PC-9 (cell line): Measurements from ENCODE around the gene STK32B. TPM values are rescaled to one million over a fixed set of nuclear protein-coding genes. Genes with fewer than 3 reads are reported as not detected.

Experiments
- BruUV-seq: library from RNA; stranded (reverse); fragments of 400-500 nt; replicated peaks from 2 replicates; lab custom pipeline; 2021; lab: Mats Ljungman, UMichigan
- CTCF ChIA-PET: fragments of 300-600 bp; sonication (Branson Sonifier 250); formaldehyde crosslinking; loops from one replicate; lab custom pipeline; 2022; ENCODE audit warnings: antibody characterized with exemption; lab: Charles Lee
- POLR2A ChIA-PET: fragments of 300-600 bp; sonication (Branson Sonifier 250); formaldehyde crosslinking; loops from one replicate; lab custom pipeline; 2022; ENCODE audit warnings: antibody characterized with exemption; ENCODE audit not compliant: unreplicated experiment; lab: Charles Lee
- DNase-seq, 2 experiments: peaks; one replicate each; pipeline versions ENCODE4 v3.0.0 to v3.0.0-alpha.2; 2015 to 2022; ENCODE audit warnings: mixed read lengths in 1 of 2
- H2AFZ ChIP-seq: fragments of 200-600 bp; sonication (generic); 2 replicates; pipeline ENCODE4 v1.8.1; 2017; ENCODE audit warnings: antibody characterized with exemption
- H3F3A ChIP-seq: fragments of 200-600 bp; sonication (generic); 2 replicates; pipeline ENCODE4 v1.8.1; 2017; ENCODE audit warnings: antibody characterized with exemption, mild to moderate bottlenecking, low read depth; ENCODE audit not compliant: insufficient read depth
- H3K27ac ChIP-seq: fragments of 200-600 bp; sonication (generic); 2 replicates; pipeline ENCODE4 v1.6.1; 2016; ENCODE audit warnings: mixed run types
- H3K27me3 ChIP-seq: fragments of 200-600 bp; sonication (generic); 2 replicates; pipeline ENCODE4 v1.6.1; 2016; ENCODE audit warnings: low read depth, mixed run types; ENCODE audit not compliant: insufficient read depth
- H3K36me3 ChIP-seq: fragments of 200-600 bp; sonication (generic); 2 replicates; pipeline ENCODE4 v1.6.1; 2016; ENCODE audit warnings: low read depth, mixed run types
- H3K4me1 ChIP-seq: fragments of 200-600 bp; sonication (generic); replicated peaks from 2 replicates; pipeline ENCODE4 v1.6.1; 2016; ENCODE audit warnings: mixed run types; ENCODE audit not compliant: insufficient read depth
- H3K4me2 ChIP-seq: fragments of 200-600 bp; sonication (generic); 2 replicates; pipeline ENCODE4 v1.6.1; 2017; ENCODE audit warnings: mixed run types
- H3K4me3 ChIP-seq: fragments of 200-600 bp; sonication (generic); 2 replicates; pipeline ENCODE4 v1.6.1; 2016; ENCODE audit warnings: mixed run types
- H3K79me2 ChIP-seq: fragments of 200-600 bp; sonication (generic); 2 replicates; pipeline ENCODE4 v1.6.1; 2017; ENCODE audit warnings: low read depth, mixed run types
- H3K9me2 ChIP-seq: fragments of 200-600 bp; sonication (generic); 2 replicates; pipeline ENCODE4 v1.8.1; 2017; ENCODE audit warnings: mild to moderate bottlenecking; ENCODE audit not compliant: insufficient read depth
- H3K9me3 ChIP-seq: fragments of 200-600 bp; sonication (generic); 2 replicates; pipeline ENCODE4 v1.8.1; 2016; ENCODE audit warnings: low read depth; ENCODE audit not compliant: insufficient read depth
- H4K20me1 ChIP-seq: fragments of 200-600 bp; sonication (generic); 2 replicates; pipeline ENCODE4 v1.8.1; 2017; ENCODE audit not compliant: insufficient read depth
- EZH2 ChIP-seq: fragments of 200-600 bp; sonication (generic); IDR thresholded peaks from 2 replicates; pipeline ENCODE4 v1.8.0; 2017; ENCODE audit warnings: antibody characterized with exemption, low read depth
- intact Hi-C: fragments of 100-400 bp; cut with micrococcal nuclease; formaldehyde crosslinking; loops from one replicate; pipeline ENCODE4 v1.10.0; 2022; ENCODE audit not compliant: unreplicated experiment
- total RNA-seq: library from RNA; stranded (reverse); gene quantifications from 2 replicates; pipeline ENCODE4 v1.2.3, GENCODE V29; 2021
- TF ChIP-seq, protein P1 (sequence below): fragments of 200-600 bp; sonication (generic); conservative IDR thresholded peaks from 2 replicates; pipeline ENCODE4 v1.6.1; 2017; ENCODE audit warnings: mixed run types, antibody characterized with exemption, mild to moderate bottlenecking, moderate library complexity

The STK32B gene
- total RNA-seq, 1 experiment from 2014 or later = not detected

DNA sequence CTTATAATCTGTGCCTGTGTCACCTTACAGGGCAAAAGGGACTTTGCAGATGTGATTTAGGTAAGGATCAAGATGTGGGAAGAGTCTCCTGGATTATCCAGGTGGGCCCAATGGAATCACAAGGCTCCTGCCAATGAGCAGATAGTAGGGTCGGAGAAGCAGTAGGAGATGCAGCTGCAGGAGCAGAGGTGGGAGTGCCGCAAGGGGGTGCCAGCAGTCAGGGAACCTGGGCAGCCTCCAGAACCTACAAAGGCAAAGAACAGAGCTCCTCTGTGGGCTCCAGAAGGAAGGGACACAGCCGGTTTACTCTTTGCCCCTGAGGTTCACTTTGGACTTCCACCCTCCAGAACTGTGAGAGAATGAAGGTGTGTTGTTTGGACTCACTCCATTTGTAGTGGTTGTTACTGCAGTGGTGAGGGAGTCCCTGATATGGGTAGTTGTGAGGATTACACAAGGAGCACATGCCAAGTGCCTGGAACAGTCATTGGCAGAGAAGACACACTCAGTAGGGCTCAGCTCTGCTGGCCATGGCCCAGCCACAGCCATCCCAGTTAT lies 338.6 kb downstream of the STK32B start:
- no peaks in the 10 kb centered on the region for H3K36me3 ChIP-seq
- BruUV-seq = no TSS peak
- H3K9me3 ChIP-seq = no peaks in the 10 kb centered on the region
- H3K79me2 ChIP-seq = no peaks in the 10 kb centered on the region
- H4K20me1 ChIP-seq = no peaks in the 10 kb centered on the region
- H3K9me2 ChIP-seq = no peaks in the 10 kb centered on the region
- ChIA-PET POLR2A (no interaction called here), CTCF (no interaction called here)
- intact Hi-C loops = loop anchor here (5.0 kb wide), 1 partner anchor 903 kb away; no protein-coding TSS in a partner anchor
- no peak overlapping the region for H3K4me3 ChIP-seq
- TF ChIP-seq, protein P1, sequence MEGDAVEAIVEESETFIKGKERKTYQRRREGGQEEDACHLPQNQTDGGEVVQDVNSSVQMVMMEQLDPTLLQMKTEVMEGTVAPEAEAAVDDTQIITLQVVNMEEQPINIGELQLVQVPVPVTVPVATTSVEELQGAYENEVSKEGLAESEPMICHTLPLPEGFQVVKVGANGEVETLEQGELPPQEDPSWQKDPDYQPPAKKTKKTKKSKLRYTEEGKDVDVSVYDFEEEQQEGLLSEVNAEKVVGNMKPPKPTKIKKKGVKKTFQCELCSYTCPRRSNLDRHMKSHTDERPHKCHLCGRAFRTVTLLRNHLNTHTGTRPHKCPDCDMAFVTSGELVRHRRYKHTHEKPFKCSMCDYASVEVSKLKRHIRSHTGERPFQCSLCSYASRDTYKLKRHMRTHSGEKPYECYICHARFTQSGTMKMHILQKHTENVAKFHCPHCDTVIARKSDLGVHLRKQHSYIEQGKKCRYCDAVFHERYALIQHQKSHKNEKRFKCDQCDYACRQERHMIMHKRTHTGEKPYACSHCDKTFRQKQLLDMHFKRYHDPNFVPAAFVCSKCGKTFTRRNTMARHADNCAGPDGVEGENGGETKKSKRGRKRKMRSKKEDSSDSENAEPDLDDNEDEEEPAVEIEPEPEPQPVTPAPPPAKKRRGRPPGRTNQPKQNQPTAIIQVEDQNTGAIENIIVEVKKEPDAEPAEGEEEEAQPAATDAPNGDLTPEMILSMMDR = peak; percentile 29; the same call in 1 of the 2 replicates
- TF ChIP-seq EZH2 = no peak
- no peak for DNase-seq
- H3K27me3 ChIP-seq = peaks cover 26% of the 10 kb centered on the region
- H3K4me2 ChIP-seq = no peak overlapping the region
- no peak overlapping the region for H3K27ac ChIP-seq
- H2AFZ ChIP-seq = no peak overlapping the region
- no peaks in the 10 kb centered on the region for H3K4me1 ChIP-seq
- no peaks in the 10 kb centered on the region for H3F3A ChIP-seq

DNA sequence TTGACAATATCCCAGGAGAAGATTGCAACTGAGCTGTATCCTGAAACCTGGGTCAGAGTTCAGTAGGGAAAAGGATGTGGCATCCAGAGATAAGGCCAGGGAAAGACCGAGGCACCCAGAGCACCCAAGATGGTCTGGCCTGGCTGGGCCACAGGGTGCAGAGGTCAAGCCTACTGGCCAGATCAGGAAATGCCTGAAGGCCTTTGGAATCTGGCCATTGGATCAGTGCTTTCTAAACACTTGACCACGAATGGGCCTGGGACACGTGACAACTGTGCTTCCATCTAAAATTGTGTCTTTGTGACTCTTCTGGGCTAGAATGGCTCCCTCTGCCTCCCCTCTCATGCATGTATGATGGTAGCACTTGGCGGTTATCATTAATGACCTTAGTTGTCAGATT lies 340.2 kb downstream of the STK32B start:
- Histone ChIP-seq H3F3A (no peaks in the 10 kb centered on the region), H3K4me3 (no peak overlapping the region), H3K27me3 (peaks cover 38% of the 10 kb centered on the region), H3K79me2 (no peaks in the 10 kb centered on the region), H3K4me1 (no peaks in the 10 kb centered on the region), H4K20me1 (no peaks in the 10 kb centered on the region), H3K27ac (no peak overlapping the region), H3K4me2 (no peak overlapping the region), H3K9me2 (no peaks in the 10 kb centered on the region), H2AFZ (no peak overlapping the region), H3K9me3 (no peaks in the 10 kb centered on the region), H3K36me3 (no peaks in the 10 kb centered on the region)
- no TSS peak for BruUV-seq
- ChIA-PET POLR2A (no interaction called here), CTCF (no interaction called here)
- no peak for DNase-seq
- intact Hi-C loops = no loop called here
- TF ChIP-seq, protein P1 = no peak
- no peak for TF ChIP-seq EZH2

DNA sequence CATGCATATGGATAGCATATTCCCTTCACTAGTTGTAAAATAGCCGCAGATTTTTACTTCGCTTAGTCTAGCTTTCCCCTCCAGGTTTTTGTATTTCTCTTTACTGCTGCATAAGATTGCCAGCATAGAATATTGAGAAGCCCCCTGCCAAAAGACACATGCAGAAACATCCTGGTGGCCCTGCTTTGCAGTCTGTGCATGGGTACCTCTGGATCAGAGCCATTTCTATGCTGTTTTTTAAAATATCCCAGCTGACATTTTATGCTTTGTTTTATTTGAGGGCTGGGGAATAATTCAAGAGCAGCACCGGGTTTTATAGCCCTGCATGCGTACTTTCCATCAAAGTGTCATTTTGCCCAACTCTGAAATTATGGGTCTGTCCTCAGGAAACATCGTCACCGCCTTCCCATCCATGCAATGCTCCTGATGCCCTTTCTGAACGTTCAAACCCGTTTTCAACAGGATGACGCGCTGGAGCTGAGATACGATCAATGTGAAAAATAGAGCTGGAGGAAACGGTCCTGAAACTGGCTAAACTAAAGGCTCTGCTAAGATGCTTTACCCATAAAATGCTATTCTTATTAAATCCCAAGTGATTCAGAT lies 342.7 kb downstream of the STK32B start:
- Histone ChIP-seq H3K79me2 (no peaks in the 10 kb centered on the region), H3K4me1 (no peaks in the 10 kb centered on the region), H3K9me2 (no peaks in the 10 kb centered on the region), H3K27ac (no peak overlapping the region), H3K36me3 (no peaks in the 10 kb centered on the region), H2AFZ (no peak overlapping the region), H3K27me3 (peaks cover 38% of the 10 kb centered on the region), H3K4me2 (no peak overlapping the region), H4K20me1 (no peaks in the 10 kb centered on the region), H3F3A (no peaks in the 10 kb centered on the region), H3K4me3 (no peak overlapping the region), H3K9me3 (no peaks in the 10 kb centered on the region)
- CTCF ChIA-PET = interaction anchor here (0.6 kb wide), 1 partner anchor 56 kb away, joined by 4 read pairs; no protein-coding TSS in a partner anchor
- BruUV-seq = no TSS peak
- DNase-seq = no peak
- POLR2A ChIA-PET = no interaction called here
- TF ChIP-seq, protein P1 = no peak
- TF ChIP-seq EZH2 = no peak
- intact Hi-C loops = no loop called here
